ENCODE results near the gene SEMA4C. TPM values are rescaled to one million over a fixed set of nuclear protein-coding genes. Genes with fewer than 3 reads are reported as not detected.

Gene SEMA4C
- total RNA-seq, 4 donors from 2014 or later, result 10.4 to 27.1 (median 17.8) TPM

- TF ChIP-seq CTCF (IDR thresholded peaks at IDR 0.05; ENCODE audit: low read depth), result no peak
These were observed 861 bp upstream of the SEMA4C start for GRCh38 chr2:96870626-96871255.

- TF ChIP-seq CTCF (IDR thresholded peaks at IDR 0.05; ENCODE audit: low read depth), result no peak
These were observed 529 bp downstream of the SEMA4C start for GRCh38 chr2:96869281-96869821.

GRCh38 chr2:96868555-96869280, 1.2 kb downstream of the SEMA4C start:
- no peak for TF ChIP-seq CTCF (IDR thresholded peaks at IDR 0.05; ENCODE audit: low read depth)

GRCh38 chr2:96867756-96868554, 1.9 kb downstream of the SEMA4C start:
- TF ChIP-seq CTCF (IDR thresholded peaks at IDR 0.05; ENCODE audit: low read depth), result no peak

- TF ChIP-seq CTCF (IDR thresholded peaks at IDR 0.05; ENCODE audit: low read depth), result no peak
These were observed 2.7 kb downstream of the SEMA4C start for GRCh38 chr2:96866986-96867755.

- TF ChIP-seq CTCF (IDR thresholded peaks at IDR 0.05; ENCODE audit: low read depth), result no peak
These were observed 3.3 kb downstream of the SEMA4C start for GRCh38 chr2:96866586-96866985.
